ENCODE measurements around the gene DMWD.

The DMWD gene

GRCh38 chr19:45778010-45778661 is 14.5 kb downstream of the DMWD start:
- no peak overlapping the region for H4K8ac ChIP-seq (ENCODE audit: low read depth, low read length)
- no peaks in the 10 kb centered on the region for H3K9me3 ChIP-seq (ENCODE audit: insufficient read depth, low read depth, low read length)
- no peak overlapping the region for H2AFZ ChIP-seq (ENCODE audit: insufficient read depth, low read length, poor library complexity)
- H4K12ac ChIP-seq (ENCODE audit: low read depth, low read length) = no peak overlapping the region
- no peak for DNase-seq
- H3K4me3 ChIP-seq (ENCODE audit: low read depth, low read length) = no peak overlapping the region
- H3K18ac ChIP-seq (ENCODE audit: low read length) = no peak overlapping the region
- no peak overlapping the region for H4K91ac ChIP-seq (ENCODE audit: low read depth, low read length)
- H3K4me1 ChIP-seq (ENCODE audit: control insufficient read depth in 1 of 2, insufficient read depth in 2 of 2, low read length in 2 of 2) = peaks cover 19 to 23% of the 10 kb centered on the region in 2 experiments
- no peak overlapping the region for H2BK12ac ChIP-seq (ENCODE audit: low read length)
- no peaks in the 10 kb centered on the region for H3K79me2 ChIP-seq (ENCODE audit: control insufficient read depth, insufficient read depth, low read length, poor library complexity)
- no peak overlapping the region for H3K4me2 ChIP-seq (ENCODE audit: low read length)
- H2BK120ac ChIP-seq (ENCODE audit: insufficient read depth, low read length, poor library complexity) = no peak overlapping the region
- H3K14ac ChIP-seq (ENCODE audit: low read length) = no peak overlapping the region
- H3K4ac ChIP-seq (ENCODE audit: low read depth, low read length) = no peak overlapping the region
- H2BK5ac ChIP-seq (ENCODE audit: low read depth, low read length, poor library complexity) = no peak overlapping the region
- H3K23ac ChIP-seq (ENCODE audit: low read length) = no peak overlapping the region
- H3K79me1 ChIP-seq (ENCODE audit: low read length) = peaks cover 5% of the 10 kb centered on the region
- H3K36me3 ChIP-seq (ENCODE audit: control insufficient read depth in 1 of 2, insufficient read depth in 2 of 2, low read length in 2 of 2) = peaks cover 22 to 25% of the 10 kb centered on the region in 2 experiments
- H3K27me3 ChIP-seq (ENCODE audit: insufficient read depth, low read length) = no peaks in the 10 kb centered on the region
- no peak overlapping the region for H2AK5ac ChIP-seq (ENCODE audit: low read length)
- H3K27ac ChIP-seq (ENCODE audit: low read depth, low read length) = no peak overlapping the region
- no peak overlapping the region for H3K9ac ChIP-seq (ENCODE audit: low read length)
- no CpG with 5 or more reads among the region's 28 CpGs for WGBS (ENCODE audit: extremely low coverage, insufficient coverage, insufficient read length)

DNA sequence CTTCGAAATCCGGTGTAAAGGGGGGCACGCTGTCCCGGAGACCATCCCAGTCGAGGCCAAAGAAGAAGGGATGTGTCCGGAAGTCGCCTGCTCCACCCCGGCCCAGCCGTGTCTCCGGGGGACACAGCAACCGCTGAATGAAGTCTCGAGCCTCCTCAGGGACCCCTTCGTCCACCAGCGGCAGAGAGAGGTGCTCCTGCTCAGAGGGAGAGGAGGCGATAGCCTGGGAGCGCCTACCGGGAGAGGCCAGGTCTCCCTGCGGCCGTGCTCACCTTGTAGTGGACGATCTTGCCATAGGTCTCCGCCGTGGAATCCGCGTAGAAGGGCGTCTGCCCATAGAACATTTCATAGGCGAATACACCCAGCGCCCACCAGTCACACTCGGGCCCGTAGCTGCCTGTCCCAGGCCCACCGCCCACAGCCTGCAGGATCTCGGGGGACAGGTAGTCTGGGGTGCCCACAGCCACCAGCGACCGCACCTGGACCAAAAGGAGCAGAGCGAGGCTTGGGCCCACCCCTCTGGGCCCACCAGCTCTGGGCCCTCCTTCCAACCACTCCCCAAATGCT is 15.2 kb downstream of the DMWD start:
- Histone ChIP-seq H3K9ac (ENCODE audit: low read length) (no peak overlapping the region), H4K12ac (ENCODE audit: low read depth, low read length) (no peak overlapping the region), H2AK5ac (ENCODE audit: low read length) (no peak overlapping the region), H3K18ac (ENCODE audit: low read length) (no peak overlapping the region), H2AFZ (ENCODE audit: insufficient read depth, low read length, poor library complexity) (no peak overlapping the region), H3K79me1 (ENCODE audit: low read length) (peaks cover 2% of the 10 kb centered on the region), H3K4ac (ENCODE audit: low read depth, low read length) (no peak overlapping the region), H3K14ac (ENCODE audit: low read length) (no peak overlapping the region), H4K8ac (ENCODE audit: low read depth, low read length) (no peak overlapping the region), H3K9me3 (ENCODE audit: insufficient read depth, low read depth, low read length) (no peaks in the 10 kb centered on the region), H3K27ac (ENCODE audit: low read depth, low read length) (no peak overlapping the region), H3K36me3 (ENCODE audit: control insufficient read depth in 1 of 2, insufficient read depth in 2 of 2, low read length in 2 of 2) (peaks cover 26 to 27% of the 10 kb centered on the region in 2 experiments), H2BK12ac (ENCODE audit: low read length) (no peak overlapping the region), H2BK5ac (ENCODE audit: low read depth, low read length, poor library complexity) (no peak overlapping the region), H2BK120ac (ENCODE audit: insufficient read depth, low read length, poor library complexity) (no peak overlapping the region), H3K27me3 (ENCODE audit: insufficient read depth, low read length) (no peaks in the 10 kb centered on the region), H3K79me2 (ENCODE audit: control insufficient read depth, insufficient read depth, low read length, poor library complexity) (no peaks in the 10 kb centered on the region), H3K23ac (ENCODE audit: low read length) (no peak overlapping the region), H3K4me2 (ENCODE audit: low read length) (no peak overlapping the region), H3K4me1 (ENCODE audit: control insufficient read depth in 1 of 2, insufficient read depth in 2 of 2, low read length in 2 of 2) (peaks cover 14 to 19% of the 10 kb centered on the region in 2 experiments), H3K4me3 (ENCODE audit: low read depth, low read length) (no peak overlapping the region), H4K91ac (ENCODE audit: low read depth, low read length) (no peak overlapping the region)
- no CpG with 5 or more reads among the region's 34 CpGs for WGBS (ENCODE audit: extremely low coverage, insufficient coverage, insufficient read length)
- no peak for DNase-seq

GRCh38 chr19:45774765-45775164 is 17.9 kb downstream of the DMWD start:
- Histone ChIP-seq H3K27ac (ENCODE audit: low read depth, low read length) (no peak overlapping the region), H3K4me3 (ENCODE audit: low read depth, low read length) (no peak overlapping the region), H3K4ac (ENCODE audit: low read depth, low read length) (no peak overlapping the region), H2AK5ac (ENCODE audit: low read length) (no peak overlapping the region), H3K4me1 (ENCODE audit: control insufficient read depth in 1 of 2, insufficient read depth in 2 of 2, low read length in 2 of 2) (peaks cover 1 to 11% of the 10 kb centered on the region in 2 experiments), H3K4me2 (ENCODE audit: low read length) (no peak overlapping the region), H3K23ac (ENCODE audit: low read length) (no peak overlapping the region), H3K9me3 (ENCODE audit: insufficient read depth, low read depth, low read length) (no peaks in the 10 kb centered on the region), H4K12ac (ENCODE audit: low read depth, low read length) (no peak overlapping the region), H3K79me2 (ENCODE audit: control insufficient read depth, insufficient read depth, low read length, poor library complexity) (peaks cover 2% of the 10 kb centered on the region), H2BK120ac (ENCODE audit: insufficient read depth, low read length, poor library complexity) (no peak overlapping the region), H3K36me3 (ENCODE audit: control insufficient read depth in 1 of 2, insufficient read depth in 2 of 2, low read length in 2 of 2) (peaks cover 36 to 37% of the 10 kb centered on the region in 2 experiments), H2BK12ac (ENCODE audit: low read length) (no peak overlapping the region), H2AFZ (ENCODE audit: insufficient read depth, low read length, poor library complexity) (no peak overlapping the region), H4K91ac (ENCODE audit: low read depth, low read length) (no peak overlapping the region), H3K14ac (ENCODE audit: low read length) (no peak overlapping the region), H3K79me1 (ENCODE audit: low read length) (peaks cover 5% of the 10 kb centered on the region), H4K8ac (ENCODE audit: low read depth, low read length) (no peak overlapping the region), H3K27me3 (ENCODE audit: insufficient read depth, low read length) (no peaks in the 10 kb centered on the region), H3K18ac (ENCODE audit: low read length) (no peak overlapping the region), H2BK5ac (ENCODE audit: low read depth, low read length, poor library complexity) (no peak overlapping the region), H3K9ac (ENCODE audit: low read length) (no peak overlapping the region)
- peak; percentile 63 to 77 for DNase-seq
- WGBS (ENCODE audit: extremely low coverage, insufficient coverage, insufficient read length) = no CpG with 5 or more reads among the region's 9 CpGs

GRCh38 chr19:45773384-45773783 is 19.3 kb downstream of the DMWD start:
- no CpG with 5 or more reads among the region's 2 CpGs for WGBS (ENCODE audit: extremely low coverage, insufficient coverage, insufficient read length)

More at GRCh38 chr19:45773384-45773783, 19.3 kb downstream of the DMWD start:
- Histone ChIP-seq H3K79me2 (ENCODE audit: control insufficient read depth, insufficient read depth, low read length, poor library complexity) (peaks cover 7% of the 10 kb centered on the region), H3K79me1 (ENCODE audit: low read length) (peaks cover 15% of the 10 kb centered on the region), H3K27ac (ENCODE audit: low read depth, low read length) (no peak overlapping the region), H3K9me3 (ENCODE audit: insufficient read depth, low read depth, low read length) (no peaks in the 10 kb centered on the region), H4K91ac (ENCODE audit: low read depth, low read length) (no peak overlapping the region), H3K4me2 (ENCODE audit: low read length) (no peak overlapping the region), H4K12ac (ENCODE audit: low read depth, low read length) (no peak overlapping the region), H2AK5ac (ENCODE audit: low read length) (no peak overlapping the region), H3K9ac (ENCODE audit: low read length) (no peak overlapping the region), H3K23ac (ENCODE audit: low read length) (no peak overlapping the region), H2BK120ac (ENCODE audit: insufficient read depth, low read length, poor library complexity) (no peak overlapping the region), H3K4me1 (ENCODE audit: control insufficient read depth in 1 of 2, insufficient read depth in 2 of 2, low read length in 2 of 2) (peaks cover 0 to 5% of the 10 kb centered on the region in 2 experiments), H4K8ac (ENCODE audit: low read depth, low read length) (no peak overlapping the region), H3K27me3 (ENCODE audit: insufficient read depth, low read length) (no peaks in the 10 kb centered on the region), H2BK12ac (ENCODE audit: low read length) (no peak overlapping the region), H3K4me3 (ENCODE audit: low read depth, low read length) (no peak overlapping the region), H2AFZ (ENCODE audit: insufficient read depth, low read length, poor library complexity) (no peak overlapping the region), H2BK5ac (ENCODE audit: low read depth, low read length, poor library complexity) (no peak overlapping the region), H3K18ac (ENCODE audit: low read length) (no peak overlapping the region), H3K4ac (ENCODE audit: low read depth, low read length) (no peak overlapping the region), H3K14ac (ENCODE audit: low read length) (no peak overlapping the region), H3K36me3 (ENCODE audit: control insufficient read depth in 1 of 2, insufficient read depth in 2 of 2, low read length in 2 of 2) (peaks cover 35 to 36% of the 10 kb centered on the region in 2 experiments)
- DNase-seq = no peak

Measured in trophoblast cell (in vitro differentiated cells and primary cell).